GM19468 (cell line): ENCODE measurements around the gene FREM1.

Experiments
- ATAC-seq: cut with Tn5 transposase; IDR thresholded peaks from one replicate; pipeline ENCODE4 v1.9.1; 2021; ENCODE audit warnings: mild to moderate bottlenecking, moderate library complexity, moderate number of reproducible peaks; ENCODE audit not compliant: unreplicated experiment; ENCODE audit errors: extremely low read depth

Gene FREM1

DNA sequence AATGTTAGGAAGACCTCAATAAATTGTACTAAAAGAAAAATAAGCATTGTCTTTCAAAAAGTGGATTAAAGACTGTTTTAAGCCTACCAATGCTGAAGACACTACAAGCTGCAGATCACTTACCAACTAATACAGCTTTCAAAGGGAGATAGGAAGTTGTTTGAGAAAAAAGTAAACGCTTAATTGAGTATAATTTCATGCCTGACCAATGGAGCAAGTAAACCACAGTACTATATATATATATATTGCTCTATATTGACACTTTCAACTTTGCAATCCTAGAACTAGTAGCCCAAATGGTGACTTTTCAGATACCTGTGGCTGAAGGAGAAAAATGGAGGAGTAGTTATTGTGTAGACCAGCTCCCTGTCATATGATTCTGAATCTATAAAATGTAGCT is 85.7 kb downstream of the FREM1 start:
- peak; percentile 30 for ATAC-seq

- ATAC-seq = no peak
These were observed 86.4 kb downstream of the FREM1 start for GRCh38 chr9:14823800-14824199.

- no peak for ATAC-seq
These were observed 87.6 kb downstream of the FREM1 start for GRCh38 chr9:14822666-14823065.

DNA sequence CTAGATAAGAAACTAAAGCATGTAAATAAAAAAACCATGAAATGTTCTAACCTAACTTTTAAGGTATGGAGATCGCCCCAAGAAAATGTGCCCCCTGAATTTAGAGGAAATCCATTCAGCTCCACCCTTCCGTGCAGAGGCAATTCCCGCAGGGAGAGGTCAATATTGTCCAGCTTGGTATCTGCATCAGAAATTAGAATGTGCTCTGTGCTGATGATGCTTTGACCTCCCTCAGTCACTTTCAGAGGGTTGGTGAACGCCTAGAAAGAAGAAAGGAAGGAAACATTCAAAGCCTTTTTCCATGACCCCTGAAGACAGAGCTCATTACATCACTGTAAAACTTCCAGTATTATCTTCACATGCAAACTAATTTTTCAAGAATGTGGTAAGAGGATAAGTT is 91.0 kb downstream of the FREM1 start:
- no peak for ATAC-seq

GRCh38 chr9:14814249-14814628 is 96.0 kb downstream of the FREM1 start:
- no peak for ATAC-seq

DNA sequence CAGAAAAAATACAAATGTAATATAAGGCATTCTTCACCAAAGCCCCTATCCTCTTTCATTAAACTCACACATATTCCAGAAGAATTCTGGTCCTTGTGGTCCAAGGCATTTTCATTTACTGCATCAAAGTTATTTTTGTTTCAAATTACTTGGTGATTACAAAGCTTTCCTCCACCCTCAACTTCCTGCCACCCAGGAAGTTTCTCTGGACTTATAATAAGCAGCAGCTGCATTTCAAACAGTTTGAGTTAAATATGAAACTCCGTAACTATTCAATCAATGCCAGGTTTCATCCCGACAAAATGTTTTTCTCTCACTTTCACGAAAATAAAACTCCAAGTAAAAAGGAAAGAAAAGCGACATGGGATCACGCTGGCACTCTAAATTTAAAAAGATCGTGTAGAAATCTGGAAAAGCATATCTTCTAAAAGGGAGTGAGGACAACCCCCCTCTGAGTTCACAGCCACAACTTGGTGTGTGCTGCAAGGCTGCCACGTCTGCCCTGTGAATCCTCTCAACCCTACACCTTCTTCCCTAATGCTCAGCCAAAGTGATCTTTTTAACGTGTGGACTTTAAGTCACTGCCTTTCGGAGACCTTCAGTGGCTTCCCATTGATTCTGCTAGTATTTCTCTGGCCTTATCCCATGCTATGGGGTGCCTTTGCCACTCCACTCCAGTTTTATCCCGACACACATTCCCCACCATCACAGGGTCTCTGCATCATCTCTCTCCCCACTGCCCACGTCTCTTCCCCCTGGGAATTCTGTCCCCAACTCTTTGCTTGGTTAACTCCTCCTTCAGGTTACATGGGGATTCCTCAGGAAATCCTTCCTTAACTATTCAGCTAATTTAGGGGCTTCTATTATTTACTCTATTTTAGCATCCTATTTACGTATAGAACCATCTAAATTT is 96.6 kb downstream of the FREM1 start:
- no peak for ATAC-seq

DNA sequence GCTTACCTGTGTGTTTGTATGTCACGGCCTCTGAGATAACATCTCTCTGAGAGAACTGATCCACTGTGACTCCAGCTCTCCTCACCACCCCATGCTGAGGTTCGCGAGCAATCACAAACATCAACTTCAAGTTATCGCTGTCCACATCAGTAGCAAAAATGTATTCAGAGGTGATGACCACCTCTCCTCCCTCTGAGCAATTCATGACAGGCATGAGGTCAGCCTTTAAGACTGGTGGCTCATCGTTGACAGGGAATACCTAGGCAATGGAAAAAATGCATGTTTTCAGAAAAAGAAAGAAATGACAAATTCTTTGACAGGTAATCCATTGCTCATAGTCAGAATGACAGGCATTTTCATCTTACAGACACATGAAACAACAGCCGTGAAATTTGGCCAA is 97.4 kb downstream of the FREM1 start:
- ATAC-seq = no peak

- ATAC-seq = no peak
These were observed 98.4 kb downstream of the FREM1 start for GRCh38 chr9:14811844-14812243.

- ATAC-seq = no peak
These were observed 103.2 kb downstream of the FREM1 start for GRCh38 chr9:14806941-14807520.

GRCh38 chr9:14799030-14799429 is 111.2 kb downstream of the FREM1 start:
- no peak for ATAC-seq

DNA sequence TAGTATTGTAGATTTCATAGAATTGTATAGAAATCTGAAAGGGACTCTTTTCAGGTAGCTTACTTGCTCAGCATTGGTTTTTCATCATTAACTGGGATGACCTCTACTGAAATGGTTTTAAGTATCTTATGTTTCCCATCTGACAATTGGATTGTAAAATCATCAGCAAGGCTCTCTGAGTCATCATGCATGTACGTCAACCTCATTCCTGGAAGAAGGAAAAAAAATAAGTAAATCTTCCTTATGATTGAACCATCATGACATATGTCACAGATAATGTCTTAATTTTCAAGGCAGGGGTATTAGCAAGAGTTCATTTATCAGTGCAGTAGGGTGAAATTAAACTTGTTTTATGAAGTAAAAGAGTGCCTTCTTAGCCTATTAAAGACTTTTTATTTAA is 112.8 kb downstream of the FREM1 start:
- ATAC-seq = no peak

- no peak for ATAC-seq
These were observed 116.8 kb downstream of the FREM1 start for GRCh38 chr9:14793389-14793788.

- no peak for ATAC-seq
These were observed 119.6 kb downstream of the FREM1 start for GRCh38 chr9:14790628-14791027.

DNA sequence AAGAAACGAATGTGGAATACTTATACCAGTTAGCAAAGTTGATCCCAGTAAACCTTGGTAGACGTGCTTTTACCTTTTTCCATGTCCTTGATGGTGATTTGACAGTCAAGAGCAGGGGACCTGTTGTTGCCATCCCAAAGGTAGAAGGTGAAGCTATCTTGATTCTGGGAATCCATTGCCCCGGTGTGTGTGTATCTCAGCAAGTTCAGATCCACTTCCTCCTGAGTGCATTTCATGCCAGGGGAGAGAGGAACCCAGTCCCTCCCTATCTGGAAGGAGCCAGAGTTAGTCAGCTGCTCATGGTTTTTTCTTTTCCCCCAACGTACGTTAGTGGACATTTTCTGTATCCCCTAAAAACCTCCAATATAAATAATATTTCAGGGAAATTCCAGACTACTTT is 121.4 kb downstream of the FREM1 start:
- ATAC-seq = no peak

DNA sequence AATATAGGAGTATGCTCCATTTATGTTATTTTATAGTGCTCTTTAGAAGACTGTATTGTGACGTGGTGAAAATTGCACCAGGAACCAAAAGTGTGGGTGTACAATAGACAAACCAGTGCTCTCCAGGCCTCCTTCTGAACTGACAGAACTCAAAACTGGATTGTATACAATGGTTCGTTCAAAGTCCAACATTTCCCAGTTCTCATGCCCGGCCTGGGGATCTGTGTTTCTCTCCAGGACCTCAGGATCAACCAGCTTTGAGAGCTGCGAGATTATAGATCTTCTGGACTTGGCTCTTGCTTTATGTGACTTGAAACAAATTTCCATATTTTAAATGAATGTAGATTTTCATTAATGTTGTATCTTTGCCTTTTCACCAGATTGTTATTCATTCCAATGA is 126.9 kb downstream of the FREM1 start:
- ATAC-seq = no peak

- ATAC-seq = no peak
These were observed 127.8 kb downstream of the FREM1 start for GRCh38 chr9:14782286-14783051.

GRCh38 chr9:14780693-14781092 is 129.5 kb downstream of the FREM1 start:
- ATAC-seq = no peak

- no peak for ATAC-seq
These were observed 130.0 kb downstream of the FREM1 start for GRCh38 chr9:14780251-14780650.

GRCh38 chr9:14779566-14780022 is 130.6 kb downstream of the FREM1 start:
- ATAC-seq = no peak

DNA sequence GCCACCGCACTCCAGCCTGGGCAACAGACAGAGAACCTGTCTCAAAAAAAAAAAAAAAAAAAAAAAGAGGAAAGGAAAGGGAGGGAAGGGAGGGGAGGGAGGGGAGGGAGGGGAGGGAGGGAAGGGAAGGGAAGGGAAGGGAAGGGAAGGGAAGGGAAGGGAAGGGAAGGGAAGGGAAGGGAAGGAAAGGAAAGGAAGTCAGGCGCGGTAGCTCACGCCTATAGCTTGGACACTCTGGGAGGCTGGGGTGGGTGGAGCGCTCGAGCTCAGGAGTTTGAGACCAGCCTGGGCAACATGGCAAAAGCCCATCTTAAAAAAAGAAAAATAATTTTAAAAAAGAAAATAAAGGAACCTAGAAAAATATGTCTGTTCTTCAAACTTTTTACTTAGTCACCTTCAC is 131.7 kb downstream of the FREM1 start:
- ATAC-seq = no peak

DNA sequence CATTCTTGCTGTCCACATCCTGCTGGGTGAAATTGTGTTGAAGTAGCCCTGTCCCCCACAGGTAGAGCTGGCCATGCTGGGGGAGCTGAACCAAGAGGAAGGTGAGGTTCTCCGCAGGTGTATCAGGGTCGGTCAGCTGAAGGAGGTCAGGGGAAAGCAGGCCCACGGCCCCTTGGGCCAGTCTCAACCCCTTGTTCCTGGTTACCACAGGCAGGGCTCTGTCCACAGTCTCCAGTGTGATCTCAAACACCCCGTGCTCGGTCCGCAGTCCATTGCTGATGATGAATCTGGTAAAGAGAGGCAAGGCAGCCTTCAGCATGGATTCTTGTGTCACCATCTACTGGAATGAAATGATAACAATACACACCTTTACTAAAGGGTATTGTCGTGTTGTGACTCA is 134.3 kb downstream of the FREM1 start:
- ATAC-seq = no peak
